PC-9 (cell line): Measurements from ENCODE around the gene TIGD2.

Experiments
- CTCF ChIP-seq: fragments of 200-600 bp; sonication (generic); conservative IDR thresholded peaks from 2 replicates; pipeline ENCODE4 v1.6.1; 2017; ENCODE audit warnings: mixed run types, antibody characterized with exemption, mild to moderate bottlenecking, moderate library complexity
- EZH2 ChIP-seq: fragments of 200-600 bp; sonication (generic); IDR thresholded peaks from 2 replicates; pipeline ENCODE4 v1.8.0; 2017; ENCODE audit warnings: antibody characterized with exemption, low read depth

GRCh38 chr4:89070041-89070440 is 41.3 kb upstream of the TIGD2 start:
- TF ChIP-seq CTCF (no peak), EZH2 (no peak)
